HepG2 (cell line): ENCODE data around the gene ZNF324B. TPM values are rescaled to one million over a fixed set of nuclear protein-coding genes. Genes with fewer than 3 reads are reported as not detected.

Source experiments
- CBX1 ChIP-seq: IDR thresholded peaks from one replicate; pipeline ENCODE4 v1.6.1; 2016; ENCODE audit warnings: antibody characterized with exemption, low read depth
- CBX5 ChIP-seq: sonication (generic); formaldehyde crosslinking; IDR thresholded peaks from 2 replicates; pipeline ENCODE4 v1.4.0; 2020; ENCODE audit warnings: missing genetic modification reagents, borderline replicate concordance
- CERS6 ChIP-seq: sonication (generic); formaldehyde crosslinking; IDR thresholded peaks from 2 replicates; pipeline ENCODE4 v1.5.0; 2020; ENCODE audit warnings: missing genetic modification reagents
- CSRNP1 ChIP-seq: sonication (generic); formaldehyde crosslinking; IDR thresholded peaks from 2 replicates; pipeline ENCODE4 v1.8.1; 2023; ENCODE audit warnings: mild to moderate bottlenecking, missing genetic modification reagents
- IRF2 ChIP-seq: IDR thresholded peaks from 2 replicates; pipeline ENCODE4 v1.6.1; 2018; ENCODE audit warnings: missing genetic modification reagents, missing compliant biosample characterization
- LCORL ChIP-seq, 2 experiments: fragments of 450-650 bp in 1 of 2; sonication (generic) in 1 of 2; formaldehyde crosslinking in 1 of 2; IDR thresholded peaks; 2 replicates each; pipeline versions ENCODE4 v1.5.0 to v1.6.1; 2017 to 2020; ENCODE audit warnings: antibody characterized with exemption in 1 of 2, missing genetic modification reagents in 1 of 2
- MTF2 ChIP-seq: sonication (generic); formaldehyde crosslinking; IDR thresholded peaks from 2 replicates; pipeline ENCODE4 v1.5.0; 2020; ENCODE audit warnings: missing genetic modification reagents, borderline replicate concordance
- NFKBIZ ChIP-seq: IDR thresholded peaks from 2 replicates; pipeline ENCODE4 v1.6.1; 2018; ENCODE audit warnings: missing genetic modification reagents, missing compliant biosample characterization
- NR1H2 ChIP-seq: sonication (generic); formaldehyde crosslinking; IDR thresholded peaks from 2 replicates; pipeline ENCODE4 v1.8.1; 2022; ENCODE audit warnings: low read depth, missing genetic modification reagents, borderline replicate concordance
- RARG ChIP-seq: sonication (generic); formaldehyde crosslinking; IDR thresholded peaks from 2 replicates; pipeline ENCODE4 v1.4.0; 2020; ENCODE audit warnings: low read depth, mild to moderate bottlenecking, missing genetic modification reagents
- REXO4 ChIP-seq: sonication (generic); formaldehyde crosslinking; IDR thresholded peaks from 2 replicates; pipeline ENCODE4 v1.8.0; 2022; ENCODE audit warnings: missing genetic modification reagents, mild to moderate bottlenecking, borderline replicate concordance
- YEATS2 ChIP-seq: sonication (generic); formaldehyde crosslinking; IDR thresholded peaks from 2 replicates; pipeline ENCODE4 v1.4.0; 2020; ENCODE audit warnings: missing genetic modification reagents, borderline replicate concordance
- ZBTB34 ChIP-seq: sonication (generic); formaldehyde crosslinking; IDR thresholded peaks from 2 replicates; pipeline ENCODE4 v1.8.0; 2022; ENCODE audit warnings: mild to moderate bottlenecking, missing genetic modification reagents
- ZFP36L2 ChIP-seq: sonication (generic); formaldehyde crosslinking; IDR thresholded peaks from 2 replicates; pipeline ENCODE4 v1.4.0; 2020; ENCODE audit warnings: missing genetic modification reagents
- ZNF275 ChIP-seq: sonication (generic); formaldehyde crosslinking; IDR thresholded peaks from 2 replicates; pipeline ENCODE4 v1.8.0; 2022; ENCODE audit warnings: missing genetic modification reagents, mild to moderate bottlenecking, inconsistent platforms, borderline replicate concordance
- ZNF326 ChIP-seq: sonication (generic); formaldehyde crosslinking; IDR thresholded peaks from 2 replicates; pipeline ENCODE4 v1.4.0; 2020; ENCODE audit warnings: missing genetic modification reagents, borderline replicate concordance
- ZNF552 ChIP-seq: sonication (generic); formaldehyde crosslinking; IDR thresholded peaks from 2 replicates; pipeline ENCODE4 v1.9.0; 2022; ENCODE audit warnings: missing genetic modification reagents, mild to moderate bottlenecking, borderline replicate concordance
- ZNF574 ChIP-seq: sonication (generic); formaldehyde crosslinking; IDR thresholded peaks from 2 replicates; pipeline ENCODE4 v1.4.0; 2020; ENCODE audit warnings: missing genetic modification reagents
- ZNF619 ChIP-seq: sonication (generic); formaldehyde crosslinking; IDR thresholded peaks from 2 replicates; pipeline ENCODE4 v1.4.0; 2020; ENCODE audit warnings: mild to moderate bottlenecking, missing genetic modification reagents
- ZNF749 ChIP-seq: sonication (generic); formaldehyde crosslinking; IDR thresholded peaks from 2 replicates; pipeline ENCODE4 v1.8.0; 2022; ENCODE audit warnings: mild to moderate bottlenecking, missing genetic modification reagents, moderate library complexity, borderline replicate concordance
- ZNF83 ChIP-seq: sonication (generic); formaldehyde crosslinking; IDR thresholded peaks from 2 replicates; pipeline ENCODE4 v1.4.0; 2020; ENCODE audit warnings: missing genetic modification reagents, mild to moderate bottlenecking, borderline replicate concordance
- polyA plus RNA-seq, 8 experiments: library from polyadenylated mRNA; depleted of rRNA in 3 of 8; stranded (reverse) in 7 of 8; unstranded in 1 of 8; fragments of >200 nt; fragmentation: Illumina TruSeq in 4 of 8; extraction: Trizol in 4 of 8; gene quantifications; 2 replicates each; pipeline versions ENCODE4 v1.2.1 to v1.2.3, GENCODE V29; 2011 to 2016; ENCODE audit warnings: low read depth in 4 of 8, missing spikeins in 1 of 8, mixed read lengths in 1 of 8; ENCODE audit not compliant: insufficient read depth in 1 of 8
- total RNA-seq, 5 experiments: library from RNA; depleted of rRNA; stranded (reverse); fragments of >200 nt; fragmentation: Illumina TruSeq; extraction: Trizol; gene quantifications; 2 replicates each; pipeline ENCODE4 v1.2.3, GENCODE V29; 2016; ENCODE audit warnings: low read depth in 1 of 5

ZNF324B gene
- total and polyA plus RNA-seq, 2 of the 13 experiments (the other 11 are each of a cell fraction or from before 2014, with no cell fraction given): 0.53 to 3.0 TPM

GRCh38 chr19:58409010-58409790 is 42.2 kb upstream of the ZNF324B start (continued):
- TF ChIP-seq RARG (CRISPR knock-in tag): no peak
- TF ChIP-seq ZFP36L2 (CRISPR knock-in tag): no peak
- no peak for TF ChIP-seq ZNF326 (CRISPR knock-in tag)
- 0 out of 2 replicates have a peak, but pooled peaks have one; percentile 9 for TF ChIP-seq NFKBIZ (CRISPR knock-in tag)
- TF ChIP-seq ZNF619 (CRISPR knock-in tag): no peak
- TF ChIP-seq MTF2: no peak
- TF ChIP-seq CERS6 (CRISPR knock-in tag): no peak
- no peak for TF ChIP-seq CBX1
- no peak for TF ChIP-seq ZNF83 (CRISPR knock-in tag)
- no peak for TF ChIP-seq ZNF749 (CRISPR knock-in tag)
- TF ChIP-seq NR1H2: no peak
- no peak for TF ChIP-seq LCORL (IDR thresholded peaks at IDR 0.05)
- 0 out of 2 replicates have a peak, but pooled peaks have one; percentile 18 for TF ChIP-seq LCORL (CRISPR knock-in tag; IDR thresholded peaks at IDR 0.05)
- peak; percentile 24; the same call in 1 of the 2 replicates for TF ChIP-seq CBX5 (CRISPR knock-in tag)
- no peak for TF ChIP-seq ZNF552 (CRISPR knock-in tag)
- no peak for TF ChIP-seq REXO4 (CRISPR knock-in tag)
- TF ChIP-seq YEATS2 (CRISPR knock-in tag): no peak
- TF ChIP-seq IRF2 (CRISPR knock-in tag): no peak
- no peak for TF ChIP-seq ZBTB34 (CRISPR knock-in tag)
- TF ChIP-seq CSRNP1 (CRISPR knock-in tag): no peak
- TF ChIP-seq ZNF574: 0 out of 2 replicates have a peak, but pooled peaks have one; percentile 3
- 0 out of 2 replicates have a peak, but pooled peaks have one; percentile 20 for TF ChIP-seq ZNF275 (CRISPR knock-in tag)
